Neutrophil (primary cell): ENCODE results near the gene IFITM2.

Experiments used
- H3K27ac ChIP-seq: fragments of 200-600 bp; sonication (generic); 2 replicates; pipeline ENCODE4 v1.5.1; 2016; ENCODE audit warnings: mild to moderate bottlenecking, moderate library complexity
- H3K27me3 ChIP-seq: fragments of 200-600 bp; sonication (generic); 2 replicates; pipeline ENCODE4 v1.6.0; 2016; ENCODE audit warnings: mild to moderate bottlenecking
- H3K36me3 ChIP-seq: fragments of 200-600 bp; sonication (generic); 2 replicates; pipeline ENCODE4 v1.5.1; 2017
- H3K4me1 ChIP-seq, 2 experiments: fragments of 200-600 bp in 1 of 2; sonication (generic) in 1 of 2; 1 replicate in 1 of 2; 2 replicates in 1 of 2; pipeline versions ENCODE4 v1.5.1 to v1.6.1; 2013 to 2016; ENCODE audit warnings: low read depth in 1 of 2, low read length in 1 of 2, mild to moderate bottlenecking in 1 of 2, moderate library complexity in 1 of 2; ENCODE audit not compliant: control insufficient read depth in 1 of 2, insufficient read depth in 1 of 2
- H3K4me3 ChIP-seq, 2 experiments: fragments of 200-600 bp in 1 of 2; sonication (generic) in 1 of 2; 1 replicate in 1 of 2; 2 replicates in 1 of 2; pipeline ENCODE4 v1.5.1; 2013 to 2016; ENCODE audit warnings: low read depth in 1 of 2, low read length in 1 of 2, mild to moderate bottlenecking in 1 of 2, moderate library complexity in 1 of 2
- H3K9me3 ChIP-seq: fragments of 200-600 bp; sonication (generic); 2 replicates; pipeline ENCODE4 v1.5.1; 2016
- TF ChIP-seq, protein P1 (sequence below): fragments of 200-600 bp; sonication (generic); IDR thresholded peaks from 2 replicates; pipeline ENCODE4 v1.5.1; 2016; ENCODE audit warnings: antibody characterized with exemption

Gene IFITM2

DNA sequence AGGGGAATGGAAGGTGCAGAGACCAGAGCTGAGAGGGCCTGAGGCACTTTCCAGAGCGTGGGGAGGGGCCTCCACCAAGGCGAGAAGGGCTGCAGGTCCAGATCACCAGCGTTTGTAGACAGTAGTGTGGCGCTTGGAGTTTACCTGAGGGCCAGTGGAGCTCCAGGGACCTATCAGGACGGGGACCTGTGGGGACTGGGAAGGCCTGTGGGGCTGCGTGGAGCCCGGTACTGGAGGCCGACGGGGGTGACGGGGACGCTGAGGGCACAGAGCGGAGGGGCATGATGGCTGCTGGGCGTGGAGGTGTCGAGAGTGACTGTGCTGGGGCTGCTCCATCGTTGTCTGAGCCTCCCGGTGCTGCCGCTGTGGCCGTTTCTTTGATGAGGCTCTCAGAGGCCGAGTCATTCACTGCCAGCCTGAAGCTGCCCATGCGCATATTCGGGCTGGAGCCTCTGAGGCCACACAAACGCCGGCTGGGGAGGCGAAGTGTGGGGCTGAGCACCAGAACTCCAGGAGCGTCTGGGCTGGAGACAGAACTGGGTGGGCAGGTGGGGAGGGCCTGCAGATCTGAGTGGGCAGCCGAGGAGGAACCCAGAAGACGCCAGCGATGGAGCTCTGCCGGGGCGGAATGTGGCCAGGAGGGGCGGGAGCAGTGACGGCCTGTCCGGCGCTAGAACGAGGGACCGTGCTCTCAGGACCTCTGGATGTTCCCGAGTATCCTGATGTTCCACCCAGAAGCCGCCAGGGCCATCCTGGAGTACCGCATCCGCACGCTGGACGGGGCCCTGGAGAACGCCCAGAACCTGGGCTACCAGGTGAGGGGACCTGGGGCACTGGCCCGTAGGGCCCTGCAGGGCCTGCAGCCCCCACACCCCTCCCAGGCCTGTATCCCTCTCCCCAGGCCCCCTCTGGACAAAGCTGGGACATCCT is 16.1 kb upstream of the IFITM2 start:
- no peak overlapping the region for H3K27ac ChIP-seq
- TF ChIP-seq, protein P1, sequence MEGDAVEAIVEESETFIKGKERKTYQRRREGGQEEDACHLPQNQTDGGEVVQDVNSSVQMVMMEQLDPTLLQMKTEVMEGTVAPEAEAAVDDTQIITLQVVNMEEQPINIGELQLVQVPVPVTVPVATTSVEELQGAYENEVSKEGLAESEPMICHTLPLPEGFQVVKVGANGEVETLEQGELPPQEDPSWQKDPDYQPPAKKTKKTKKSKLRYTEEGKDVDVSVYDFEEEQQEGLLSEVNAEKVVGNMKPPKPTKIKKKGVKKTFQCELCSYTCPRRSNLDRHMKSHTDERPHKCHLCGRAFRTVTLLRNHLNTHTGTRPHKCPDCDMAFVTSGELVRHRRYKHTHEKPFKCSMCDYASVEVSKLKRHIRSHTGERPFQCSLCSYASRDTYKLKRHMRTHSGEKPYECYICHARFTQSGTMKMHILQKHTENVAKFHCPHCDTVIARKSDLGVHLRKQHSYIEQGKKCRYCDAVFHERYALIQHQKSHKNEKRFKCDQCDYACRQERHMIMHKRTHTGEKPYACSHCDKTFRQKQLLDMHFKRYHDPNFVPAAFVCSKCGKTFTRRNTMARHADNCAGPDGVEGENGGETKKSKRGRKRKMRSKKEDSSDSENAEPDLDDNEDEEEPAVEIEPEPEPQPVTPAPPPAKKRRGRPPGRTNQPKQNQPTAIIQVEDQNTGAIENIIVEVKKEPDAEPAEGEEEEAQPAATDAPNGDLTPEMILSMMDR, result no peak

DNA sequence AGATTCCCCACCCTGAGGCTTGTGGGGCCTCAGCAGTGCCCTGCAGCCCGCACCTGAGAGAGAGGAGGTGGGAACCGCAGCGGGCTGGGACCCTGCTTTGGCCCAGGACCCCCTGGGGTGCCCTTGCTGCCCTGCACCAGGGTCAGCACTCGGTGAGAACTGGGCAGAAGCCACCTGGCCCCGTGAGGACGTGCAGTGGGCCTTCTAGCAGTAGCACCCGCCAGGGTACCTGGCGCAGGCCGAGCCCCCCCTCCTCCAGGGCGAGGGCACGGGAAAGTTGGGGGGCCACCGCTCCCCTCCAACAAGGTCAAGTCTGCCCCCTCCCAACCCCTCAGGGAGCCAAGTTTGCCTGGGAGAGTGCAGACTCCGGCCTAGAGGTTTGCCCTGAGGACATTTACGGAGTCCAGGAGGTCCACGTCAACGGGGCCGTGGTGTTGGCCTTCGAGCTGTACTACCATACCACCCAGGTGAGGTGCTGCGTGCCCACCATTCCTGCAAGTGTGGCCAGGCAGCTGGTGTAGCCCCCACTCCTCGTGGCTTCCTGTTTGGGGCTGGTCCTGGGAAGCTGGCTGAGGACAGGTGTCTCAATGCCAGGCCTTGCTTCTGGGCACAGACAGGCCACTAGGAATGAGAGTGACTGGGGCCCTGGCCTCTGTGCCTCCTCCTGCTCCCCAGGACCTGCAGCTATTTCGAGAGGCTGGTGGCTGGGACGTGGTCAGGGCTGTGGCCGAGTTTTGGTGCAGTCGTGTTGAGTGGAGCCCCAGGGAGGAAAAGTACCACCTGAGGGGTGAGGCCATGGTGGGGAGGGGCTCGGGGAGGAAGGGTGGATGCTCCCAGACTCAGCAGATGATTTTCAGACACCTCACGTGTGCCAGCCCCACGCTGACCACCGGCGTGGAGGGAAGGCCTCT is 15.2 kb upstream of the IFITM2 start:
- H3K27ac ChIP-seq, result peak overlapping the region; percentile 27
- H3K4me1 ChIP-seq, result peaks cover 19 to 28% of the 10 kb centered on the region in 2 experiments
- H3K4me3 ChIP-seq, result no peak overlapping the region
- H3K9me3 ChIP-seq, result no peaks in the 10 kb centered on the region
- TF ChIP-seq, protein P1, result no peak
- peaks cover 37% of the 10 kb centered on the region for H3K36me3 ChIP-seq
- H3K27me3 ChIP-seq, result peaks cover 48% of the 10 kb centered on the region

More for the DNA sequence above, 16.1 kb upstream of the IFITM2 start:
- H3K9me3 ChIP-seq, result no peaks in the 10 kb centered on the region
- peaks cover 49% of the 10 kb centered on the region for H3K27me3 ChIP-seq
- no peak overlapping the region for H3K4me3 ChIP-seq
- H3K36me3 ChIP-seq, result peaks cover 37% of the 10 kb centered on the region
- peaks cover 19 to 34% of the 10 kb centered on the region in 2 experiments for H3K4me1 ChIP-seq

- TF ChIP-seq, protein P1, result no peak
- H3K36me3 ChIP-seq, result peaks cover 37% of the 10 kb centered on the region
- H3K9me3 ChIP-seq, result no peaks in the 10 kb centered on the region
- H3K4me1 ChIP-seq, result peaks cover 13 to 20% of the 10 kb centered on the region in 2 experiments
- H3K27me3 ChIP-seq, result peaks cover 46% of the 10 kb centered on the region
- no peak overlapping the region for H3K27ac ChIP-seq
- H3K4me3 ChIP-seq, result no peak overlapping the region
Measured at GRCh38 chr11:293271-293851, 14.3 kb upstream of the IFITM2 start.

- H3K4me1 ChIP-seq, result peaks cover 13 to 19% of the 10 kb centered on the region in 2 experiments
- H3K9me3 ChIP-seq, result no peaks in the 10 kb centered on the region
- H3K27ac ChIP-seq, result no peak overlapping the region
- H3K27me3 ChIP-seq, result peaks cover 51% of the 10 kb centered on the region
- H3K4me3 ChIP-seq, result no peak overlapping the region
- peaks cover 37% of the 10 kb centered on the region for H3K36me3 ChIP-seq
- TF ChIP-seq, protein P1, result no peak
Measured at GRCh38 chr11:293852-294661, 13.6 kb upstream of the IFITM2 start.
